ENCODE measurements around the gene CEP170.
"Not testable (repeated sequence)": the region's sequence is repeated elsewhere in the genome, so short reads cannot be mapped to it uniquely, and the experiment has no call there.

CEP170 gene

DNA sequence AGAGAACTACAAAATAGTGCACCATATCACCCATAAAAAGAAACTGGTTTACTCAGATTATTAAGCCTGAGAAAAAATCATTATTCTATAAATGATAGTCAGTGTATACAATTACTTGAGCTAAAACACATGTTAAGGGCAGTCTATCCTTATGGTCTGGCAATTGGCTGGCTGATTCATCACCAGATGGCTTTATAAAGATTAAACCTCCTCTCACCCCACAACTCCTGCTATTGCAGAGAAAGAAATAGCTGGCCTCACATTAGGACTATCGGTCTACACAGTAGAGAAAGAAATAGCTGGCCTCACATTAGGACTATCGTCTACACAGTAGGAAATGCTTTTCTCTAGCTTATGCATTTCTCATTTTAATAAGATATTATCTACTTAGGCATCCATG lies 21.2 kb downstream of the CEP170 start:
- DNase-seq (ENCODE audit: low read depth) = no peak

DNA sequence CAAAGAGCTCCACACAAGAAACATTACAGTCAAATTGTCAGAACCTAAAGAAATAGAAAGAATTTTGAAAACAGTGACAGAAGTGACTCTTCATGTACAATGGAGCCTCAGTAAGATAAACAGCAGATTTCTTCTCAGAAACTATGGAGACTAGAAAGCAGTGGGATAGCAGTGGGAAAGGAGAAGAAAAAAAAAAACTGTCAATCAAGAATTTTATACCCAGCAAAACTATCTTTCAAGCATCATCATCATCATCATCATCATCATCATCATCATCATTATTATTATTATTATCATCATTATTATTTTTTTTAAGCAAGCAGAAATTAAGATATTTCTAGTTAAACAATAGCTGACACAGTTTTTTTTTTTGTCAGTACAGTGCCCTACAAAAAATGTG lies 24.2 kb downstream of the CEP170 start:
- no peak for DNase-seq (ENCODE audit: low read depth)

DNA sequence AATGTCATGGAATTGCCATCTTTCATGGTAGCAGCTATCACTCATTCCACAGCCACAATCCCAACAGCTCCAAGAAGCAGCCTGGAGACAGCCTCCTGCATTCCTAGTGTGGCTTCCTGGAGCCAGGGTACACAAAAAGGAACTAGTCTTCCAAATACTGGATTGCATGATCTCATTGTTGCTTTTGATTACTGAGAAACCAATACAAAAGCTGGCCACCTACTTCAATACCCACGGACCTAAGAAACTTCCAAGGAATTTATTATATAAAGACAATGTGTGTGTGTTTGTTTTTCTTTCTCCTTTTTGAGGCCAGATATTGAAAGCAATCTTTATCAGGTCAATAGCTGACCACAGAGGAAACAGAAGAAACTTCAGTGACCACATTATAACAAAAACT lies 25.6 kb downstream of the CEP170 start:
- no peak for DNase-seq (ENCODE audit: low read depth)

DNA sequence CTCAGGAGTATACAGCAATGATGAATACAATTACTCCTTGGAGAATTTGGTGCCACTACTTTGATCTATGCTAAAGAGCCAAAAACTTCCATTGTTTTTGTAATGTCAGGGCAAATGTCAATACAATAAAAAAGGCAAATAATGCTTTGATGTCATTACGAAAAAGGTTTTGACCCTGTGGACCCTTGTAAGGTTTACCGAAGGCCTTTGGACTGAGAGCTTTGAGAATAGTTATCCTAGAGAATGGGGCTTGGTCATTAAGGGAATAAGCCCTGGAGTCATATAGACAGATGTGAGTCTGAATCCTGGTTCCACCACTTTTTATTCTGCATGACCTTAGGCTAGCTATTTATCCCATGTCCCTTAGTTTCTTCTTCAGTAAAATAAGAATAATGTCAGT lies 27.5 kb downstream of the CEP170 start:
- DNase-seq (ENCODE audit: low read depth) = no peak

DNA sequence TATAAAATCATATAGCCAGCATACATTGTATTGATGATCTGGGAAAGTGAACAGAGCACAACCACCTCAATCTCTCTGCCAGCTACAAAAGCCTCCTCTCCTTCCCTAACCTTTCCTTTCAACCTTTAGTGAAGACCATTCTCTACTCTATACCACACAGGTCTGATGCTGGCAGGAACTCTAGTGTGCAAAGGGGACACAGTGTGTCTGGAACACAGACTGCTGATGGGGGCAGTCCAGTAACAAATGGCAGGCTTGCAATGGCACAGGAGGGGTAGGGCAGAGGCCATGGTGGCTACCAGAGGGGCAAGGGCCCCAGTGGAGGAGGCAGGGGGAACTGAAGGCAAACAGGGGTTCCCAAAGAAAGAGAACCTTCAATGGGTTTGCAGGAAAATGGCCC lies 37.0 kb downstream of the CEP170 start:
- no peak for DNase-seq (ENCODE audit: low read depth)

DNA sequence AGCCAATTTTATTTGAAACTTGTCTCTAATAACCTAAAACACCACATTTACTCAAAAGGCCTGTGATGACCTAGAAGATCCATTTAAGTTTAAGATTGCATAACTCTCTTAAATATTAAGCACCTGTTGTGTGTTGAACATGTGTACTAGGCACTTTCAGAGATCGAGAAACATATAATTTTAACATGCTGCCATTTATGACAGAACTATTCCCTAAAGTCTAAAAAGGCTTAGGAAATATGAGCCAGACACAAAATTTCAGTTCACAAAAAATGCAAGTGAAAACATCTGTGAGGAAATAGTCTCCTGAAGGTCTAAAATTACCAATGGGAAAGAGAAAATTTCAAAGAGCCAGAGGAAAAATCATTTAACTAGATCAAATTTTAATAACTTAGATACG lies 37.7 kb downstream of the CEP170 start:
- DNase-seq (ENCODE audit: low read depth) = no peak

DNA sequence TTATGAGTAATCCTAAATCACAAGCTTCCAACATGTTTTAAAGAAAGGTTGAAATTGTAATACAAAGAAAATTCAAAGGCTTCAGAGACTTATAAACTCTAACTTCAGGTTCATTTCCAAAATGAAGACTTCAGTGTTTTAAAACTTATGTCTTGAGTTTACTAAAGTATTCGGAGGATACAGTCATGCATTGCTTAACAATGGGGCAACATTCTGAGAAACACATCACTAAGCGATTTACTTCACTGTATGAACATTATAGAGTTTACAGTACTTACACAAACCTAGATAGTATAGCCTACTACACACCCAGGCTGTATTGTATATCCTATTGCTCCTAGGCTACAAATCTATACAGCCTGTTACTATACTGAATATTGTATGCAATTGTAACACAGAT lies 38.3 kb downstream of the CEP170 start:
- no peak for DNase-seq (ENCODE audit: low read depth)

DNA sequence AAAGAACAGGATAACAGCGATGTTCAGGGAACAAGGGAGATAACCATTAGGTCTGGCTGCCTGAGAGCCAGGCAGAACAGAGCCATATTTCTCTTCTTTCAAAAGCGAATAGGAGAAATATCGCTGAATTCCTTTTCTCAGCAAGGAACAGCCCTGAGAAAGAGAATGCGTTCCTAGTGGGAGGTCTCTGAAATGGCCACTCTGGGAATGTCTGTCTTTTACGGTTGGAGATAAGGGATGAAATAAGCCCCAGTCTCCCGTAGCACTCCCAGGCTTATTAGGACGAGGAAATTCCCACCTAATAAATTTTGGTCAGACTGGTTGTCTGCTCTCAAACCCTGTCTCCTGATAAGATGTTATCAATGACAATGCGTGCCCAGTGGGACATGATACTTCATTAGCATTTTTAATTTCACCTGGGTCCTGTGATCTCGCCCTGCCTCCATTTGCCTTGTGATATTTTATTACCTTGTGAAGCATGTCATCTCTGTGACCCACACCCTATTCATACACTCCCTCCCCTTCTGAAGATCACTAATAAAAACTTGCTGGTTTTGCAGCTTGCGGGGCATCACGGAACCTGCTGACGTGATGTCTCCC lies 39.7 kb downstream of the CEP170 start:
- not testable (repeated sequence) for DNase-seq (ENCODE audit: low read depth)

DNA sequence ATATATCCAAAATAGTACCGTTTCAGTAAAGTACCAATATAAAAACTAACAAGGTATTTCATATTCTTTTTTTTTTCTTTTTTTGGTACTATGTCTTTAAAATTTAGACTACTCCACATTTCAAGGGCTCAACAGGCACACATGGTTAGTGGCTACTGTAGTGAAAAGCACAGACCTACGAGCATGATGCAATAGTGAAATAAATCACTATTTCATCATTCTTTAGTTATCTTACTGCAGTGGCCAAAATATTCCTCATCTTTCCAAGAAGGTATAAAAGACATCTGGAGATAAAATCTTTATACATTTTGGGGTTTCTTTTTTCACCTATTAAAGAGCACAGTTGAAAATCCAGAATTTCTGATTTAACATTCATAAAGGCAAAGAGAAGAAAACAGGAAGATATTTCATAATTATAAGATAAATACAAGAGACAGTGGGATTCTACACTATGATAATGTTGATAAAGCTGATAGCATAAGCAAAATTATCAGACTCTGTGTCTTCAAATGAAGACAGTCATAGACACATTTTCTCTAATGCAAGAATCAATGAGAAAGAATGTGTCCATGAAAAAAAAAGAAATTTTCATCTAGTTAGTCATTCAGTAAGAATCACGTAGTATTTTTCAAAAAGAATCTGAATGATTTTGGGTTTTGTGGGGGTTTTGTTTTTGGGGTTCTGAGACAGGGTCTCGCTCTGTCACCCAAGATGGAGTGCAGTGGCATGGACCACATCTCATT lies 41.9 kb downstream of the CEP170 start:
- DNase-seq (ENCODE audit: low read depth) = no peak

DNA sequence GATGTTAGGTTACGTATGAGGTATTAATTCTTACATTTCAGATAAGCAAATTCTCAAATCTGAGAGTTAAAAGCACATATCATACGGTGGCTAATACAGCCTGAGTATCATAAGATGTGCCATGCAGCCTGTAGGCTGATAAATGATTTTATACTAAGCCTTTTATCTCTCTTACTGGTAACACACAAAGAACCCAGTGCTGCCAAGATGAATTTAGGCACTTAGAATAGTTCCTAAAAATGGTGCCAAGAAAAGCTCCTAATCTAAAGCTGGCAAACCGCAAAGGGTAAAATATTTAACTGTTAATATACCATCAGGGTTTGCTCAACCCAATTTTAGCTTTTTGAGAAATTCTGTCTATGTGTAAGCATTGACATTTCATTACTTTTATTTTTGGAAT lies 43.1 kb downstream of the CEP170 start:
- not testable (repeated sequence) for DNase-seq (ENCODE audit: low read depth)

DNA sequence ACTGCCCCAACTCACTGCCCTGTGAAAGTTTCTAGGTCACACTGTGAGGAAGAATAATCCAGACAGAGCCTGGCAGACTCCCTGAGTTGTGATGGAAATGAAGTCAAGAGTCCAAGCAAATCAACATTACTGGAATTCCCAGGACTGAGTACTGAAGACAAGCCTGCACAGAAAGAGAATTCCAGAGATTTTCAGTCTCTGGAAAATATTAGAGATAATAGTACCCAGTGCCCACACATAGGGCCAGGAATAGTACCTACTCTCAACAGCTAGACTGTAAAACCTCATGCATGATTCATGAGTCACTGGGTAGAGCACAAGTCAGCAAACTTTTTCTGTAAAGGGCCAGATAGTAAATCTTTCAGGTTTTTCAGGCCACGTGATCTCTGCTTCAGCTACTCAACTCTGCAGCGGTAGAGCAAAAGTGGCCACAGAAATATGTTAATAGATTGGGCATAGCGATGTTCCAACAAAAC lies 50.0 kb downstream of the CEP170 start:
- DNase-seq (ENCODE audit: low read depth) = not testable (repeated sequence)

DNA sequence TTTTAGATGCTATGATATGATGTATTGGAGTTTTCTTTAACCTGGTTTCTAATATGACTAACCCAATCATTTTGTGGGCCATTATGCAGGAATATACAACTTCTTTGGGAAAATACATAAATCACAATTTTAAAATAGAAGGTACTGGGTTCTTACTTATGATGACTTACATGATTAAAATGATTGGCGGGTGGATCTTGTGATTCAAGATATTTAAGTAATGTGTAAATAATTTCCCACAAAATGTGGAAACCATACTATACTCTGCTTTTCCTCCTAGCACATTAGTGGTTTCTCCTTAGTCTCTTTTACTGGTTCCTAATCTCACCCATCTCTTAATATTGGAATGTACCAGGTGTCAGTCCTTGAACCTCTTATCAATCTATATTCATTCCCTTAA lies 50.7 kb downstream of the CEP170 start:
- DNase-seq (ENCODE audit: low read depth) = not testable (repeated sequence)

DNA sequence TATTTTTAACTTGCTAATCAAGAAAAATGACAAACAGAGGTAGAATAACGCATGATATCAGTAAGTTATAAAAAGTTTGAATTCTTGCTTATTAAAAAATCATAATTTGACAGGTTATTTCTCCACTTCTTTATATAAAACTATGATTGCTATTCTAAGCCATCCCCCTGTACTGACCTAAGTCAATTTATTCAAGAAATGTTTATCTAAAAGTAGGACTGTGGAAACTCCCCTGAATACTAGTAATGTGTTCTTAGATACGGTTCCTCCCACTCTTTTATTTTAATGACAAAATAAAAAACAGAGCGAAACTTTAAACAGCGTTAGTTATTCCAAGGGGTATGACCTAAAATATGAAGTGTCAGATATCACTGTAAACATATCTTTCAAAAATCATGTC lies 51.9 kb downstream of the CEP170 start:
- not testable (repeated sequence) for DNase-seq (ENCODE audit: low read depth)

DNA sequence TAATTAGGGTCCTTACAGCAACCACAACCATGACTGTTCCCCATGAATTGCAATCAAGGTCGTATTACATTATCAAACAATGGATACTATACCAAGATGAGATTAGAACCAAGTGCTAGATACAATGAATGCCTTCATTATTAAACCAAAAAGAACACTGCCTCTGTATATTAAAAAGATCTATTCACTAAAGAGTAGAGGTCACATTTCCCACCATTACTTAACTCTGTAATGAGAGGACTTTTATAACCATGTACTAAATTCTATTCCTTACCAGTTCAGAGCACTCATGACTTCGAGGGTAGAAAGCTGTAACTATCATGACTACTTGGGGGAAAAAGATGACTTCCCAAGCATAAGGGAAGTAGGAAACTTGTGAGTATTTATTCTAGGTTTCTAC lies 53.8 kb downstream of the CEP170 start:
- not testable (repeated sequence) for DNase-seq (ENCODE audit: low read depth)

DNA sequence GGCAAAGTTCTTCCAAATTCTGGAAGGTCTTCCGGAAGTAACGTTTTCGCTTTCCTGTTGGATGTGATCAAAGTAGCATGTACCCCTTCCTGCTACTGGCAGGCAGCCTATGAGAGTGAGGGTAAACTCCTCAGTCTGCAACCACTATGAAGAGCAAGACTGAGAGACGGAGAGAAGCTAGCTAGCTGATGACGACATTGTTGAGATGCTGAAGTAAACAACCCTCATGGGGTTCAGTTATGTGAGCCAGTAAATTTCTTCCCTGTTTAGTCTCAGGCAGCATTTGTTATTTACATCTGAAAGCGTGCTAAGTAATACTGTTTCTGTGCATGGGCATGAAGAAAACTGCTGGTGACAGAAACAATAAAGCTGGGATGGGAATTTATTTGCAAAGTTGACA lies 57.6 kb downstream of the CEP170 start:
- DNase-seq (ENCODE audit: low read depth) = not testable (repeated sequence)

DNA sequence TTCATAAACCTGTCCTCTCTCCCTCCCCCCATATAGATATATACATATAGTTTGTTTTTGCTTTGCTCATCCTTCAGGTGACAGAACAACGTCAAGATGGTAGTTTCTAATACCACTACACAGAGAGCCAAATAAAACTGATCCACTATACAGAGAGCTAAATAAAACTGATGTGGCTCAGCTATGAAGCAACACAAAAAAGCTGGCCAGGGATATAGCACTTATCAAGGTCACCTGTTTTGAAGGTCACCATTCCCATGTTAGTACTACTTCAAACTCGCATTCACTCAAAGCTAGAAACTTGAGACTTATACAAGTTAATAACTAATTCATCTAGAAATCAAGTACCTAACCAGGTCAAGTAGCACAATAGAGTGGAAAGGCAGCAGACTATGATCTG lies 61.8 kb downstream of the CEP170 start:
- not testable (repeated sequence) for DNase-seq (ENCODE audit: low read depth)

DNA sequence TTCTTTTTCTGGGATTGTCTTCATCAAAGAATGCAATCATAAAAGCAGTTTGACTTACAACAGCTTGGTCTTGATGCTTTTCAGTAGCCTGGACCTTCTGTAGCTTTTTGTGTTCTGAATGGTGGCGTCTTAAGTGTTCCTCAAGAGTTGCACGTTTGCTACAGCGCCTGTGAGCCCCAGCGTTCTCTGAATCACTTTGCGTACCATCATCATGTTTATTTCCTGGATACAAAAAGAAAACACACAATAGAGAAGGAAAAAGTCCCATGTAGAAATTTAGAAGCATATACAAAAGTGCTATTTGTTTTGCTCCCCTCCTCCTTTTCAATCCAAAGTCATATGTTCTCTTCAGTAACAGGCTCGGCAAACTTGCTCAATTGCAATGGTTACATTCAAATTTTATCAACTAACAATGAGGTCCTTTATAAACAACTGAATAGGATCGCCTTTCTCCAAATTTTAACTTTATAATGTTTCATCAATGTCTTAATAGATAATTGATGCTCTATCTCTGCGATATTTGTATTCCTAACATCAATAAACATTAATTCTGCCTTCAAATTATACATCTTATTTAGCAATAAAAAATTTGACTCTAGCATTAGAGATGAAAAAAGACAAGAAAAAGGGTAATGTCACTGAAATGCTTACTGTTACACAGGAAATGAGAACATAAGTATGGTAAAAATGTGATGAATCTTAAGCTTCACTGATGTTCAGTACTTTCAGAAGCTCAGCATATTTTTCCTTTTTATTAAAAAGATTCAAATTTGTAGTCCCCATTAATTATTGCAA lies 68.7 kb downstream of the CEP170 start:
- DNase-seq (ENCODE audit: low read depth) = not testable (repeated sequence)

DNA sequence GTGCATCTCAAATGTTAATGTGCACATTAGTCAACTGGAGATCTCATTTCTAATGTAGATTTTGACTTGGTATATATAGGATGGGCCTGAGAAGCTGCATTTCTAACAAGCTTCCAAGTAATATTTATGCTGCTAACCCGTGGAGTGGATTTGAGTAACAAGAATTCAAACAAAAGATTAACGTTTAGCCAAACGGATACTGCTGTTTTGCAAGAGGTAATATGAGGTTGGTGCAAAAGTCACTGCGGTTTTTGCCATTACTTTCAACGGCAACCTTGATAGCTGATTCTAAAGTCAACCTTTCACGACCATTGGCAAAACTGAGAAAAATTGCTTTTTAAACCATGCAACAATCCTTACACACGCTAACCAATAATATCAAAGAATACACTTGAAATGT lies 70.3 kb downstream of the CEP170 start:
- not testable (repeated sequence) for DNase-seq (ENCODE audit: low read depth)

DNA sequence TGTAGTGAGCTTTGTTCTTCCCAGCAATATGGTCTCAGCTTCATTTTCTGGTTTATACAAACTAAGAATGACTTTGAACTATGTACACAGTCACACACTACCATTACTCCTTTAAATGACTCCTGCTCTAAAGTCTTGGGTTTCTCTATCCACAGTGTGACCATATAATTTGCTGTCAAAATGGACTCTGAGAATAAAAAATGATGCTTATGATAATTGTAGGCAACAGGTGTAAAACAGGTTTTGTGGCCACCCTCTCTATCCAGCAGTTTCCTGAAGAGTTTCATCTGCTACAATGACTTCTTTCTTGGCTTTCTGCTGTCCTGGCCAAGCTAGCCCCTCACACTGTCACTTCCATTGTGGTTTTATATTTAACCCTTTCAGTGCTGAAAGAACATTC lies 71.4 kb downstream of the CEP170 start:
- DNase-seq (ENCODE audit: low read depth) = not testable (repeated sequence)

DNA sequence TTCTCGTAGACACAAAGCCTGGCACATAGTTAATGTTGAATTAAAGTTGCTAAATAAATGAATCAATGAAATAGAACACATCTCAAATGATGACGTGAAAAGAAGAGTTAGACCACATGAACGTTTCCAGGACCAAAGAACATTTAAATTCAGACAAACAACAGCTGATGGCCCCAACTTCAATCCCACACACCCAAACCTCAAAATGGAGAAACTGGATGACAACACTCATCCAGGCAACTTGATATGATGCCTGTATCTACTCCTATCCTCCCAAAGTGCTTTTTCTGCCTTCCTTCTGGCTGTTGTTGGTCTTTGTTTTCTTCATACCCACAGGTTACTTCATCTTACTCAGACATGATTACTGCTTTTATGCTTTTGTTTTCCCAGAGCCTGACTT lies 71.9 kb downstream of the CEP170 start:
- not testable (repeated sequence) for DNase-seq (ENCODE audit: low read depth)

DNA sequence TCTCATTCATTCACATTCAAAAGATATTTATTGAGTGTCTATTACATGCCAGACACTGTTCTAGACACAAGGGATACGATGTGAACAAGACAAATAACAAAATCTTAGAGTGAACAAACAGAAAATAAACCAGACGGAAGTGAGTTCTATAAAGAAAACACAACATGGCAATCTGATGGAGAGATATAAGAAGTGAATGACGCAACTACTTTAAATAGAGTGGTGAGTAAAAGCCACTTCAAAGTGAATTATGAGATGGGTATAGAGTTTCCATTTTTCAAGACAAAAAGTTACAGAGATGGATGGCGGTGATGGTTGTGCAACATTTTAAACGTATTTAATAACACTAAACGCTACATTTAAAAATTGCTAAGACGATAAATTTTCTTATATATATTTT lies 75.4 kb downstream of the CEP170 start:
- no peak for DNase-seq (ENCODE audit: low read depth)

DNA sequence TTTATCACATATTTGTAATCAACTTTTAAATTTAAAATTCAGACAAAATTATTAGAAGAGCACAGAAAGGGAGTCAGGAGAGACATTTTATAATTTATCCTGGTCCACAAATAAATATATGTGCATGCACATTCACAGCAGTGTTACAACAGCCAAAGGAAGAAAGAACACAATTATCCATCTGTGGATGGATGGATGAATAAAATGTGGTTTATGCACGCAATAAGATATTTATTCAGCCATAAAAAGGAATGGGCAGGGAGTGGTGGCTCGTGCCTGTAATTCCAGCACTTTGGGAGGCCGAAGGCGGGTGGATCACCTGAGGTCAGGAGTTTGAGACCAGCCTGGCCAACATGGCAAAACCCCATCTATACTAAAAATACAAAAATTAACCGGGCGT lies 77.3 kb downstream of the CEP170 start:
- not testable (repeated sequence) for DNase-seq (ENCODE audit: low read depth)

Measured in activated T-helper 1 cell treated with Interleukin-2 at 50 U/mL for 16 hours (primary cell).